HG02798 (cell line): ENCODE measurements around the gene SLC38A4.
A peak's percentile ranks its signal among the peaks of the same experiment; 100 is the strongest.
"Not testable (repeated sequence)": the region's sequence is repeated elsewhere in the genome, so short reads cannot be mapped to it uniquely, and the experiment has no call there.

Experiments
- ATAC-seq: cut with Tn5 transposase; IDR thresholded peaks from one replicate; pipeline ENCODE4 v1.9.1; 2021; ENCODE audit warnings: mild to moderate bottlenecking; ENCODE audit not compliant: unreplicated experiment, poor library complexity

The SLC38A4 gene

GRCh38 chr12:46779063-46779462, 46.7 kb downstream of the SLC38A4 start:
- ATAC-seq: no peak

- no peak for ATAC-seq
These were observed 47.4 kb downstream of the SLC38A4 start for GRCh38 chr12:46778415-46778814.

- ATAC-seq: no peak
These were observed 48.2 kb downstream of the SLC38A4 start for GRCh38 chr12:46777587-46777986.

- ATAC-seq: no peak
These were observed 50.0 kb downstream of the SLC38A4 start for GRCh38 chr12:46775796-46776195.

GRCh38 chr12:46774322-46774633, 51.5 kb downstream of the SLC38A4 start:
- no peak for ATAC-seq

- ATAC-seq: no peak
These were observed 52.0 kb downstream of the SLC38A4 start for GRCh38 chr12:46773586-46774321.

- ATAC-seq: no peak
These were observed 54.4 kb downstream of the SLC38A4 start for GRCh38 chr12:46771268-46771827.

- no peak for ATAC-seq
These were observed 55.2 kb downstream of the SLC38A4 start for GRCh38 chr12:46770501-46771183.

GRCh38 chr12:46764005-46764404, 61.8 kb downstream of the SLC38A4 start:
- no peak for ATAC-seq

GRCh38 chr12:46763230-46763629, 62.6 kb downstream of the SLC38A4 start:
- no peak for ATAC-seq

- no peak for ATAC-seq
These were observed 71.2 kb downstream of the SLC38A4 start for GRCh38 chr12:46754550-46754949.

GRCh38 chr12:46752396-46752795, 73.4 kb downstream of the SLC38A4 start:
- ATAC-seq: no peak

- ATAC-seq: no peak
These were observed 74.6 kb downstream of the SLC38A4 start for GRCh38 chr12:46751173-46751572.

- ATAC-seq: no peak
These were observed 76.5 kb downstream of the SLC38A4 start for GRCh38 chr12:46749322-46749721.

GRCh38 chr12:46744283-46744682, 81.5 kb downstream of the SLC38A4 start:
- ATAC-seq: no peak

- ATAC-seq: no peak
These were observed 82.3 kb downstream of the SLC38A4 start for GRCh38 chr12:46743456-46743855.

- not testable (repeated sequence) for ATAC-seq
These were observed 83.5 kb downstream of the SLC38A4 start for GRCh38 chr12:46742271-46742670.

- ATAC-seq: peak; percentile 49
These were observed 100.5 kb downstream of the SLC38A4 start for GRCh38 chr12:46725332-46725731.

GRCh38 chr12:46723629-46724419, 102.0 kb downstream of the SLC38A4 start:
- ATAC-seq: no peak

- ATAC-seq: no peak
These were observed 103.2 kb downstream of the SLC38A4 start for GRCh38 chr12:46722394-46723185.
